PFSK-1 (cell line): ENCODE data around the gene OR12D1.

Source experiments
- FOXP2 ChIP-seq: optimal IDR thresholded peaks from 2 replicates; pipeline ENCODE3; 2011; ENCODE audit warnings: borderline replicate concordance, control low read depth, inconsistent platforms; ENCODE audit not compliant: insufficient read depth; ENCODE audit errors: extremely low read length, extremely low read depth
- POLR2AphosphoS5 ChIP-seq: IDR thresholded peaks from 2 replicates; pipeline ENCODE4 v1.6.1; 2012; ENCODE audit warnings: low read depth, mild to moderate bottlenecking, control low read depth, low read length, moderate library complexity
- REST ChIP-seq, 2 experiments: IDR thresholded peaks; 2 replicates each; pipeline versions ENCODE4 v1.6.1 to v1.8.0; 2011 to 2012; ENCODE audit warnings: low read depth in 2 of 2, low read length in 2 of 2, control low read depth in 1 of 2, inconsistent platforms in 1 of 2, mild to moderate bottlenecking in 1 of 2, moderate library complexity in 1 of 2; ENCODE audit not compliant: insufficient read depth in 1 of 2
- SIN3A ChIP-seq: IDR thresholded peaks from 2 replicates; pipeline ENCODE4 v1.6.1; 2012; ENCODE audit warnings: mild to moderate bottlenecking, low read length, moderate library complexity, borderline replicate concordance; ENCODE audit not compliant: insufficient read depth
- TAF1 ChIP-seq: IDR thresholded peaks from 2 replicates; pipeline ENCODE4 v1.6.1; 2012; ENCODE audit warnings: low read length, control low read depth, borderline replicate concordance; ENCODE audit not compliant: insufficient read depth

Gene OR12D1

DNA sequence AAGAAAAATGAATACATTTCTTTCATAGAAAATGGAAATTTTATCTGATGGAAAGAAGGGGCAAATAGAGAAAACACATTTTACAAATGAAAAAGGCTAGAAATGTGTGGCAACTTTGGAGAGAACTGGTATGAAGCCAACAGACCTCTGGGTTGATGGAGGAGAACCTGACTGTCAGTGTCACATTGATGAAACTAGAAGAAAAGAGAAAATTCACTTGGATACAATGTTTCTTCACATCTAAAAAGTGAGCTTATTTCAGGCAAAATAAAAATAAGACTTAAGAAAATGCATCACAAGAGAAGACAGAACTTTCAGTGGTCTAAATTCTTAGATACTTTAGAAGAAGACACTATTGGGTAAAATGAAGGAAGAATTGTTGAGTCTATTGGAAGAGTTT, 19.4 kb upstream of the OR12D1 start, which contains the start of gene OR12D2:
OR12D2 (plus strand) TSS at position 301 of the 400 bp plus-strand sequence. CDS start 1,069 bp downstream, outside the sequence.
- TF ChIP-seq SIN3A (no peak), REST (IDR thresholded peaks at IDR 0.05; ENCODE audit: insufficient read depth in 1 of 2, low read depth in 2 of 2, low read length in 2 of 2) (no peak), POLR2AphosphoS5 (no peak), FOXP2 (no peak), TAF1 (no peak)

DNA sequence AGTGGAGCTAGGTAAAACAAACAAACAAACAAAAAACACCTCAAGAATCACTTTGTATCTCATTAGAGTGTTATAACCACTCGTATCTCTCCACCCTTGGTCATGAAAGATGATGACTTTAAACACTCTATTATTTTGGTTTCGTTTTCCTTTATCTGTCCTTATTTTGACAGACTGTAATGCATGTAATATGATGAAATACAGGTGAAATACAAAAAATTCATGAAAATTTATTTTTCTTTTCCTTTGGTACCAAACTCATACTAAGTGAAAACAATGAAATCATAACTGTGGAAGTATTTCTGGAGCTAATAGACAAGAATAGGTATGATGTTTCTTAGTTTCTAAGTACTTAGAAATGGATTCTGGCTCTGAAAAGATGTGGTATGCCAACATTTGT, 15.2 kb upstream of the OR12D1 start:
- TF ChIP-seq POLR2AphosphoS5: no peak

DNA sequence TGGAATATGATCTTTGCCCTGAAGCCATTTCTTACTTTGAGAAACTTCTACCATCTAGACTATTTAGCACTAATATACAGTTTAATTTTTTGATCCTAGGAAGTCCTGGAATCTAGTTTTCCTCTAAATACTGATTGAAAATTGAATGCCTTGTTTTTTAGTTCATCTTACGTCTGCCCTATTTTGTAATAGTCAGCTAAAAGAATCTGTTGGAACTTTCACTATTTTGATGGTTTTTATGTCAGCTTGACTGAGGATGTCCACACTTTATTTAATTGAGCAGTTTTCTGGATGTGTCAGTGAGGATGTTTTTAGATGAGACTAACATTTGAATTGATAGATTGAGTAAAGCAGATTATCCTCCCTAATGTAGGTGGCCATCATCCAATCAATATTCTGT, 10.9 kb upstream of the OR12D1 start:
- TF ChIP-seq TAF1: no peak
- TF ChIP-seq POLR2AphosphoS5: no peak
- no peak for TF ChIP-seq FOXP2

GRCh38 chr6:29419516-29419915, 4.8 kb downstream of the OR12D1 start:
- TF ChIP-seq FOXP2: no peak
- TF ChIP-seq TAF1: no peak
- TF ChIP-seq POLR2AphosphoS5: no peak
- TF ChIP-seq SIN3A: no peak
- TF ChIP-seq REST (IDR thresholded peaks at IDR 0.05; ENCODE audit: insufficient read depth in 1 of 2, low read depth in 2 of 2, low read length in 2 of 2): no peak

GRCh38 chr6:29424168-29424567, 9.4 kb downstream of the OR12D1 start:
- TF ChIP-seq FOXP2 (no peak), REST (IDR thresholded peaks at IDR 0.05; ENCODE audit: insufficient read depth in 1 of 2, low read depth in 2 of 2, low read length in 2 of 2) (no peak), TAF1 (no peak), POLR2AphosphoS5 (no peak), SIN3A (no peak)

DNA sequence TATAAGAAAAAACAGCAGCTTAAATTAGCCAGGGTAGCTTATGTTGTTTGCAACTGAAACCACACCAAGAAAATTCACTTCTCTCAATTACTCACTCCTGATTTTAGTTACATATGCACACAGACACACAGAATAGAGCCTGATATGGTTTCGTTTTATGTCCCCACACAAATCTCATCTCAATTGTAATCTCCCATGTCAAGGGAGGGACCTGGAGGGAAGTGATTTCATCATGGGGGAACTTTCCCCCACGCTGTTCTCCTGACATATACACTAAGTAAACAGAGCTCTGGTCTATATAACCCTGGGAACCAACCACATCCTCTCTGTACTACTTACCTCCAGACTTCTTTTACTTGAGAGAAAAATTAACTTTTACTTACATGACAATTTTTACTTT, 9.8 kb downstream of the OR12D1 start:
- TF ChIP-seq FOXP2 (no peak), REST (IDR thresholded peaks at IDR 0.05; ENCODE audit: insufficient read depth in 1 of 2, low read depth in 2 of 2, low read length in 2 of 2) (no peak), POLR2AphosphoS5 (no peak), TAF1 (no peak)
